Lung microvascular endothelial cell (primary cell): Measurements from ENCODE around the gene DES. TPM values are rescaled to one million over a fixed set of nuclear protein-coding genes. Genes with fewer than 3 reads are reported as not detected.

ENCODE experiments used
- DNase-seq, 2 donors: peaks; one replicate each; pipeline versions ENCODE4 v3.0.0 to v3.0.0-alpha.2; 2010; ENCODE audit warnings: low read depth in 2 of 2
- total RNA-seq: library from RNA; depleted of rRNA; stranded (reverse); fragments of >200 nt; gene quantifications from 2 replicates; pipeline ENCODE4 v1.2.1, GENCODE V29; 2014

DES gene
- total RNA-seq, 1 donor from 2014 or later = 0.20 TPM

- DNase-seq = no peak
Observed at GRCh38 chr2:219419331-219420197, 1.4 kb downstream of the DES start.

GRCh38 chr2:219420687-219421086, 2.5 kb downstream of the DES start:
- no peak for DNase-seq

- no peak for DNase-seq
Observed at GRCh38 chr2:219421323-219421722, 3.1 kb downstream of the DES start.

- DNase-seq = no peak
Observed at GRCh38 chr2:219422952-219423534, 4.9 kb downstream of the DES start.

- no peak for DNase-seq
Observed at GRCh38 chr2:219423652-219424377, 5.6 kb downstream of the DES start.

- DNase-seq = no peak
Observed at GRCh38 chr2:219425238-219426067, 7.3 kb downstream of the DES start.

- no peak for DNase-seq
Observed at GRCh38 chr2:219426068-219426443, 7.9 kb downstream of the DES start.

GRCh38 chr2:219426534-219427136, 8.5 kb downstream of the DES start:
- DNase-seq = no peak

- DNase-seq = no peak
Observed at GRCh38 chr2:219428469-219428868, 10.3 kb downstream of the DES start.

GRCh38 chr2:219429958-219430606, 11.9 kb downstream of the DES start:
- no peak for DNase-seq

GRCh38 chr2:219430633-219431615, 12.7 kb downstream of the DES start:
- DNase-seq = peak; percentile 13 to 26

GRCh38 chr2:219433666-219434467, 15.7 kb downstream of the DES start:
- peak in 1 of 2 donors; percentile 32 for DNase-seq

GRCh38 chr2:219434468-219434717, 16.2 kb downstream of the DES start:
- DNase-seq = no peak

GRCh38 chr2:219434718-219435525, 16.7 kb downstream of the DES start, which contains the start of gene SPEG:
SPEG (plus strand) TSS chr2:219434843; CDS start chr2:219434978, 135 bp downstream.
- DNase-seq = no peak

- no peak for DNase-seq
Observed at GRCh38 chr2:219435701-219436100, 17.5 kb downstream of the DES start.

GRCh38 chr2:219436491-219436890, 18.3 kb downstream of the DES start:
- no peak for DNase-seq

GRCh38 chr2:219437141-219437540, 19.0 kb downstream of the DES start:
- no peak for DNase-seq

- no peak for DNase-seq
Observed at GRCh38 chr2:219437690-219438206, 19.6 kb downstream of the DES start.
